Peyer's patch (tissue), 4 donors: Measurements from ENCODE around the gene AQP7.
"Not testable (repeated sequence)": the region's sequence is repeated elsewhere in the genome, so short reads cannot be mapped to it uniquely, and the experiment has no call there.

Experiments
- CTCF ChIP-seq, 6 experiments: fragments of 450-650 bp in 4 of 6; fragments of 200-600 bp in 2 of 6; sonication (generic) in 1 of 6; IDR thresholded peaks; one replicate each; pipeline ENCODE4 v1.5.1; 2017 to 2019; ENCODE audit warnings: antibody characterized with exemption in 6 of 6, mild to moderate bottlenecking in 3 of 6, moderate library complexity in 1 of 6
- POLR2A ChIP-seq, 2 donors: fragments of 450-650 bp; IDR thresholded peaks; one replicate each; pipeline ENCODE4 v1.5.1; 2017; ENCODE audit warnings: antibody characterized with exemption in 2 of 2, mild to moderate bottlenecking in 2 of 2, moderate library complexity in 2 of 2

- TF ChIP-seq CTCF, POLR2A (IDR thresholded peaks at IDR 0.05): not testable (repeated sequence)
These were observed at the start of gene AQP7 for GRCh38 chr9:33402371-33402770.
